HUDEP-2 (cell line): Measurements from ENCODE around the gene NDUFA11.

Experiments
- DNase-seq, 76 experiments: peaks; one replicate each; lab custom pipeline; 2025; ENCODE audit not compliant: unreplicated experiment in 76 of 76; lab: John Stamatoyannopoulos, UW

The NDUFA11 gene

DNA sequence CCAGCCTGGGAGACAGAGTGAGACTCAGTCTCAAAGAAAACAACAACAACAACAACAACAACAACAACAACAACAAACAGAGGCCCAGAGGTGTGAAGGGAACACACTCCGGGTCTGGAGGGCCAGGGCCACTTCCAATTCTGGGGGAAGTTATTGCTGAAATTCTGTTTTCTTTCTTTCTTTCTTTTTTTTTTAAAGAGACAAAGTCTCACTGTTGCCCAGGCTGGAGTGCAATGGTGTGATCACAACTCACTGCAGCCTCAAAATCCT, 7.0 kb upstream of the NDUFA11 start:
- DNase-seq: no peak

DNA sequence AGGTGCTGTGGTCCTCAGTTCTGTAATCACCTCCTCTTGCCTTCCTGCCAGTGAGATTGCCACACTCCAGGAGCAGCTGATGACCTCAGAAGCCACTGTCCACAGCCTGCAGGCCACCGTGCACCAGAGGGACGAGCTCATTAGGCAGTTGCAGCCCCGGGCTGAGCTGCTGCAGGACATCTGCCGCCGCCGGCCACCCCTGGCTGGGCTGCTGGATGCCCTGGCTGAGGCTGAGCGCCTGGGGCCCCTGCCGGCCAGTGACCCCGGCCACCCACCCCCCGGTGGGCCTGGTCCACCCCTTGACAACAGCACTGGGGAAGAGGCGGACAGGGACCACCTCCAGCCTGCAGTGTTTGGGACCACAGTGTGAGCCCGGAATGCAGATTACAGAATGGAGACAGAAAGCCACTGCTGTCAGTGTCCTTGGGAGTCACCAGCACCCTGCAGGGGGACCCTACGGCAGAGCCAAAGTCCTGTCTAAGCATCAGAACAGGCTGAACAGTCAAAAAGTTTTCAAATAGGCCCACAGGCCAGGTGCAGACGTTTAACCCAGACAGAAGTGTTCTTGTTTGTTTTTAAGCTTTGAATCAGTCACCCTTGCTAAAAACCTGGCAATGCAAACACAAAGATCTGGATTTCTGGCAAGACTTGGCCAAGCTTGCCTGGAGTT, 5.3 kb upstream of the NDUFA11 start:
- no peak for DNase-seq

DNA sequence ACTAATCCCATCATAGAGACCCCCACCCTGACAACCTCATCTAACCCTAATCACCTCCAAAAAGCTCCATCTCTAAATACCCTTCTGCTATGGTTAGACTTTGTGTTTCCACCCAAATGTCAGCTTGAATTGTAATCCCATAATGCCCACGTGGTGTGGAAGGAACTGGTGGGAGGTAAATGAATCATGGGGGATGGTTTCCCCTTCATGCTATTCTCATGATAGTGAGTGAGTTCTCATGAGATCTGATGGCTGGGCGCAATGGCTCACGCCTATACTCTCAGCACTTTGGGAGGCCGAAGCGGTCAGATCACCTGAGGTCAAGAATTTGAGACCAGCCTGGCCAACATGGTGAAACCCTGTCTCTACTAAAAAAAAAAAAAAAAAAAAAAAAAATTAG, 3.7 kb upstream of the NDUFA11 start:
- DNase-seq: no peak

DNA sequence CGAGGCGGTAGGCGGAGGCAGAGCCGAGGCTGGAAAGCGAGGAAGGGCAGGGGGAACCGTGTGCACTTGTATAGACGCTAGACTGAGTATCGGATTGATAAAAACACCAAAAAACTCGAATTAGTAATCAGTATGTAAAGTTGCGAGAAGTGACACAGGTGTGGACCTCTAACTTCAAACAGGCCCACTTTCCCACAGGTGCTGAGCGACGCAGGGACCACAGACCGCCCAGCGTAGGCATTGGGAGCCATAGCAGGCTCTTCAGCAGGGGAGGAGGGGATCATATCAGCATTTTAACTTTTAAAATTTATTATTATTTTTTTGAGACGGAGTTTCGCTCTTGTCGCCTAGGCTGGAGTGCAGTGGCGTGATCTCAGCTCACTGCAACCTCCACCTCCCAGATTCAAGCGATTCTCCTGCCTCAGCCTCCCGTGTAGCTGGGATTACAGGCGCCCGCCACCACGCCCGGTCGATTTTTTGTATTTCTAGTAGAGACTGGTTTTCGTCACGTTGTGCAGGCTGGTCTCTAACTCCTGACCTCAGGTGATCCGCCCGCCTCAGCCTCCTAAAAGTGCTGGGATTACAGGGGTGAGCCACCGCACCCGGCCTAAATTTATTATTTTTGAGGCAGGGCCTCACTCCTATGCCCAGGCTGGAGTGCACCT, 1.7 kb upstream of the NDUFA11 start:
- no peak for DNase-seq

DNA sequence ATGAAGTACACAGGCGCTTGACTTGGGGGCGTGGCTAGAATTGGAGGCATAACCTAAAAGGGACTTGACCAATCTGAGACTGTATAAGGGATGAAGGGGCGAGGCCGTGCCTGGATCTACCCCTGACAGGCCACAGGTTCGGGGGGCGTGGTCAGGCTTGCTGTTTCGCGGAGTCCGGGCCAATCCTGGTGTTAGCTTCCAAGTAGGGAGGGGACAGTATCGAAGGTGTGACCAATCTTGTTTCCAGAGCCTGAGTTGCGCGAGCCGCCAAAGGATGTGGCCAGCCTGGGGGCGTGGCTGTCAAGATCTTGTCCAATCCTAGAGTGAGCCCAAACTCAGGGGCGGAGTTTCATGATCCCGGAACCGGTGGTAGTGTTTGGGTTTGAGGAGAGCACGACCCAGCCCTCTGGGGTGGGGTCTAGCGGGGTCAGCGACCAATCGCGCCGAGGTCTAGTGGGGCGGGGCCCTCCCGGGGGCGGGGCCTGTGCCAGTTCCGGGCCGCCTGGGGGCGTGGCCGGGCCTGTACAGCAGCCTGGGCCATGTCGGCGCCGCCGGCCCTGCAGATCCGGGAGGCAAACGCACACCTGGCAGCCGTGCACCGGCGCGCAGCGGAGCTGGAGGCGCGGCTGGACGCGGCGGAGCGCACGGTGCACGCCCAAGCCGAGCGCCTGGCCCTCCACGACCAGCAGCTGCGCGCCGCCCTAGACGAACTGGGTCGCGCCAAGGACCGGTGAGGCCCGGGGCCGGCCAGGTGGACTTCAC, 943 bp upstream of the NDUFA11 start, which contains the start of gene VMAC:
TSS of gene VMAC (plus strand) at position 521 of the 762 bp plus-strand sequence. CDS start at position 540, 19 bp downstream.
- DNase-seq: peak in 75 of 76 experiments; percentile 100

DNA sequence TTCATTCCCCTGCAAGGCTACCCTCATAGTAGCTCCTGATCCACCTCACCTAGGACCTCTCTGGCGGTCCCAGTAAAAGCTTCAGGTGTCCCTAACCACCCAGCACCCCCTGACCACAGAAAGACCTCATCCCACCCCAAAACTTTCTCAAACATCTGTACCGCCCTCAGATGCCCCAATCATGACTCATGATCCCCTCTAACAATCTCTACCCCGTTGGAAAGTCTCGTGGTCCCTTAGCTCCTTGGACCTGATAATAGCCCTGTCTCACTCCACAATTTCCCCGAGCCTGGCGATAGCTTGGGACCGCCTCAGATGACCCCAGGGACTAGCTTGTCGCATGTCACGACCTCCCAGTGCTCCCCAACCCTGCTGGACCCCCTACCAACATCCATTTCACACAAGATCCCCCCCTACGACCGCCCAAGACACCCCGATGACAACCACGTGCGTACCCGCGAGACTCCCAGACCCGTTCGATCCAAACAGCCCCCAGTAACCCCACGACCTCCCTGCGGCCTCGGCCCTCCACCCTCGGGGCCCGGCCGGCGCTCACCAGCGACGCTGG, 450 bp downstream of the NDUFA11 start:
- DNase-seq: peak in 13 of 76 experiments; percentile 10 to 46 (median 27)

DNA sequence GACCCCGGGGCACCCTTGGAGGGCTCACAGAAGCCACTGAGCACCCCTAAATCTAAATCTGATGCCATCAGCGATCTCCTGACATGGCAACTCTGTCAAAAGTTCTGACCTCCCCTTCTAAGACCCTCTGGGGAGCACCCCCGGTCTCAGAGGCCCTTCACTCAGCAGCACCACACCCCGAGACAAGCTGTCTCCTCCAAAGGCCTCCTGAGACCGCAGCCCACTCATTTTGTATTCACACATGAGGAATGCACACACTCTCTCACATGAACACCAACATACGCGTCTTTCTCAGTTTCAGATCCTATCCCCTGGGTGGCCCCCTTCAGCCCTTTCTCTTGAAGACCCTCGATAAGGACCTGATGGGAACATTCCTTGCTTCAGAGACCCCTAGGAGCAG, 2.6 kb downstream of the NDUFA11 start:
- DNase-seq: no peak

DNA sequence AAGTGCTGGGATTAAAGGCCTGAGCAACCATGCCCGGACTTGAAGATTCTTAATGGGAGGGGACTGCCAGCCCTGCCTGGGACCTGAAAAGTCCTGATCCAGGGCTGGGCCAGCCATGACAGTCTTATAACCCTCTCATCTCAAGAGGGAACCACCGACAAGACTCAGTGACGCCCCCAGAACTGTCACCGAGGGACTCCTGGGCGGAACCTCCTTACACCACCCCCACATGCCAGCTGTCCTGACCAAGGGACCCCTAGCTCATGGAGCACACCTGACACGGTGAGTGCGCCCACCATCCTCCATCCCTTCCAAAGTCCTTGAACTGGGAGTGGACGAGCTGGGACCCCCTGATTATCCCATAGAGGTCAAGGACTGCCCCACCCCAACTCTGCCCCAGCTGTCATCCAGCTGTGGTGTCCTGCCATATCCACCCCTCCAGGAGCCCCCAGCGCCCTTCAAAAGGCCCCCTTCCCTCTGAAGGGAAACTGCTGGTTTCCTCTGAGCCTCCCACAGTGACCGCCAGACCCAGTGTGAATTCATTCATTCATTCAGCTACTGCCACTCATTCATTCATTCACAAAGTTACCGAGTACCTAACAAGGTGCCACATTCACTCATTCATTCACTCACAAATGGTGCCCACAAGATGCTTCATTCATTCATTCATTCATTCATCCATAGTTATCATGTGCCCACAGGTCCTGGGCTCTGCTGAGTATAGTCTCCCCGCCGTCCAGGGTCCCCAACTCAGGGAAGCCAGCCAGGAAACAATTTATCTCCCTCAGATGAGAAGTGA, 3.7 kb downstream of the NDUFA11 start:
- no peak for DNase-seq

DNA sequence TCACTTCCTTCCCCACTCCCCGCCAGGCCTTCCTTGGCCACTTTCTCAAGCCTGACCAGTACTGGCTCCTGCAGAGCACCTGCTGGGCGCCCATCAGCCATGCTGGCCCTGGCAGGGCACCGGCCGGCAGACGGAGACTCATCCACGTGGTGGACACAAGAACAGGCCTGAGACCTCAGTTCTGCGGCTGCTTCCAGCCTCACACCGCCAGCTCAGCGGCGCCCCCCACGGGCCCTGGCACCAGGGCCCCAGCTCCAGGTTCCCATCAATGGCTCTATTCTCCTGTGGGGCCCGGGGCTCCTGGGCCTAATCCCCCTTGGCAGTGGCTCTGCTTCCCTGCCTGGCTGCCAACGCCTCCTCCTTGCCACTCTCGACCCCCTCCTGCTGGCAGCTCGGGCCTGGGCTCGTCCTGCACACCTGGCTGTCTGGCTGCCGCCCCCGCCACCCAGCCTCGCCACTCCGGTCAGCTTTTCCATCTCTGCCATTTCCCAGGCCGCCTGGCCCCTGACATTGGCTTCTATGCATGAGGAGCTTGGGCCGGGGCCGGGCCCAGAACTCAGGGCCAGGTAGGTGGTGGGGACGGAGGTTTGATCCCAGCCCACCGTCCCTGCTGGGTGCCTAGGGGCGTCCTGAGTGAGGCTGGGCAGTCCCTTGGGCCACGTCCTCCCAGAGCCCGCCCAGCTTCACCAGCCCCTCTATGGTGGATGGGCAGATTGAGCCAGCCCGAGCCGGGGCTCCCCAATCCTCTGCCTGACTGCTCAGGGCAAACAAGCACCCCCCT, 6.2 kb downstream of the NDUFA11 start:
- no peak for DNase-seq

DNA sequence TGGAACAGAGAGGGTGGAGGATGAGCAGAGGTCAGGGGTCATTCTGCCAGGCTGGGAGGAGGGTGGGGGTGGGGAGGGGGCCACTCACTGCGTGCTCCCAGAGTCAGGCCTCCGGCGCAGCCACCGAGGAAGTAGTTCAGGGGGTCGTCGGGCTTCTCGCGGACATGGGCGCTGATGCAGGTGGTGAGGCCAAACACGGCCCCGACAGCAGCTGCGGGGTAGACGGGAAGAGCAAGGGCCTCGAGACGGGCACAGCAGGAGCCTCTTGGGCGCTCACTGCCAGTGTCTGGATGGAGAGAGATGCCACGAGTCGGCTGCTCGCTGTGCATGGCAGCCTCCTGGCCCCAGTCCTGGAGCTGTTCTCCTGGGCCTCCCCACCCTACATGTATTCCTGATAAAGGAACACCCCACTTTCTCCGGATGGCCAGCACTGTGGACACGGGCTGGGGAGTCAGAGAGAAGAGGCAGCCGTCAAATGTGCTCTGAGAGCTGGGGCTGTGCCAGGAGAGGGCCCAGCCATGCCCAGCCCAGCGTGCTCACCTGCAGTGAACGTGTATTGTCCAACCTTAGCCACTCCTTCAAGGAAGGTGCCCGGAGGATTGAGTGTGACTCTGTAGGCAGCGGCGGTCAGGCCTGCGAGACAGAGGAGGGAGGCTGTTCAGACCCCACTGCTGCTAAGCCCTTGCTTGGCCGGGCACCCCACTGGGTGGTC, 7.1 kb downstream of the NDUFA11 start:
- DNase-seq: no peak

DNA sequence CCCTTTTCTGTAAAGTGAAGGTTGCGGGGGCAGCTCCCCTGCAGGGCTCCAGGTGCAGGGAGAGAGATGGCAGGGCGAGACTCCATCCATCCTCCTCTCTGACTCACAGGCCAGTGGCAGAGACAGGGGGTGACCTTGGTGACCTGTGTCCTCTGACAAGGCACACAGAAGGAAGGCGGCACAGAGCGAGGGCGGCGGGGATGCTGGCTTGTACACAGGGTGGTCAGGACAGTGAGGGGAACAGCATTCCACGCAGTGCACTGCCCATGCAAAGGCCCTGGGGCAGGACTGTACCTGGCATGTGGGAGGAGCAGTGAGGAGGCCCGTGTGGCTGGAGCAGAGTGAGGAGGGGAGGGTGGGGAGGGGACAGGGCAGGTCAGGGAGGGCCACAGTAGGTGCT, 7.7 kb downstream of the NDUFA11 start:
- no peak for DNase-seq

DNA sequence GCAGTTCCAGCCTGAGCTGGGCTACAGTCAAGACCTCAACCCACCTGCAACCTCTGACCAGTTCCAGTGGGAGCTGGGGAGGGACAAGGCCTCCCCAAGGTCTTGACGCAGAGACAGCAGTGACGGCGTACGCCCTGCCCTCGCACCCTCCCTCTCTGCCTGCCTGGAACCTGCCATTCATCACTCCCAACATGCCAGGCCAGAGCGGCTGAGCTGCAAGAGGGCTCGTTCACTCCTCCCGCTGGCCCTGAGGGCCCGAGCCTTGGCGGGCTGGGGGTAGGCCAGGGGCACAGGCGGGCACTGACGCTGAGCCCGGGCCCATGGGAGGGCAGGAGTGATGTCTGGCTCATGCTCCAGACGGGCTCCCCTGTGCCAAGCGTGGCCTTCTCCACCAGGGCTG, 8.2 kb downstream of the NDUFA11 start:
- DNase-seq: no peak

DNA sequence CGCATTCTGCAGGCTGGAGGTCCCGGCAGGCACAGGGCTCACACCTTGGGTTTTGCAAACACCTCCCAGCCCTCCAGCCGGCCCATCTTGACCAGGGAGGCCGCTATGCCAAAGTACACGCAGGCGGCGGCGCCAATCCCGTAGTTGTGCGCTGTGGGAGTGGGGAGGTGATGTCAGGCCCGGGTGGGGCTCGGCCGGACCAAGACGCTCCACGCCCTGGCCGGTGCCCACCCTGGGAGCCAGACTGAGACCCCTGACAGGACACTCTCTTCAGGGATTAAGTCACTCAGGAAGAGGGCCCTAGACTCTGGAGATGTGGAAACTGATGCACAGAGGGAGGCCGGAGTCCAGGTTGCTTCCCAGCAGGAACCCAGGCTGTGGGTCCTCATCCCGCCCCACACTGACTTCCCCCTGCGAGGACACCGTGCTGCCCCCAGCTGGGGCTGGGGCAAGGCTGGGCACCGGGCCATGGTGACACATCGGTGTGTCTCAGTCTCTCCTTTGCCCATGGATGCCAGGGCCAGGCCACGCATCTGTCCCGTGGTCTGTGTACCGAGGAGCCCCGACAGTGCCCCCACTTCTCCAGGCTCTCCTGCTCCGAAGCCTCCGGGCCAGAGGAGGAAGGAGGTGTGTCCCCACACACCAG, 8.8 kb downstream of the NDUFA11 start:
- DNase-seq: peak in 3 of 76 experiments; percentile 16 to 25 (median 17)

DNA sequence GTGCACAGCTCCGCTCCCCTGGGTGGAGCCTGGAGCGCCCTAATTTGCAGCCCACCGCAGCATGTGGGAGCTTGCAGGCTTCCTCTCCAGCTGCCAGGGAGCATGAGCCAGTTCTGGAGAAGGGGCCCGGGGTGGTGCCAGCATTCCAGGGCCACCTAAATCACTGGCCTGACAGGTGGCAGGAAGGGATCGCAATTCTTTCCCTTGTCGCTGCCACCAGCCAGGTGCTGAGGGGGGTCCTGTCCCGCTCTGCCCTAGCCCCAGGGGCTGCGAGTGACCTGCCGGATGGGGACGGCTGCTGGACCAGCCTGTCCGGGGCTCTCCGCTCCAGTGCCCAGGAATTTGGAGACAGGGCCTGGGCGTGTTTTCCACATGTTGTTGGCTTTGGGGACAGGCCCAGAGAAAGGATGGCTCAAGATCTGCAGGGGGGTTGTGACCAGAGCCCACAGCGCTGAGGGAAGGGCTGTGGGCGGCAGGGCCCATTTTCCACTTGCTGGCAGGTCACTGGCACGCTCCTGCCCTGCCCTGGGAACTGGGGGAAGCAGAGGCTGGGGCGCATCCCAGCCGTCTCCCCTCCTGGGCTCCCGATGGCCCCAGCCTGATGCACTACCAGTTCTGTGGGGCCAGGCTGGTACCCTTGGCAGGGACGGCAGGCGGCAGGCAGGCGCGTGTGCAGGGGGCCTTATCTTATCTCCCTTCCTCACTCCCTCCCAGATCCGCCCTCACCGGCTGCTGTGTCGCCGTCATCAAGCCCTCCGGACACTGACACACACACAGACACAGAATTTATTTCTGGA, 9.5 kb downstream of the NDUFA11 start:
- DNase-seq: peak in 75 of 76 experiments; percentile 47 to 95 (median 89)

DNA sequence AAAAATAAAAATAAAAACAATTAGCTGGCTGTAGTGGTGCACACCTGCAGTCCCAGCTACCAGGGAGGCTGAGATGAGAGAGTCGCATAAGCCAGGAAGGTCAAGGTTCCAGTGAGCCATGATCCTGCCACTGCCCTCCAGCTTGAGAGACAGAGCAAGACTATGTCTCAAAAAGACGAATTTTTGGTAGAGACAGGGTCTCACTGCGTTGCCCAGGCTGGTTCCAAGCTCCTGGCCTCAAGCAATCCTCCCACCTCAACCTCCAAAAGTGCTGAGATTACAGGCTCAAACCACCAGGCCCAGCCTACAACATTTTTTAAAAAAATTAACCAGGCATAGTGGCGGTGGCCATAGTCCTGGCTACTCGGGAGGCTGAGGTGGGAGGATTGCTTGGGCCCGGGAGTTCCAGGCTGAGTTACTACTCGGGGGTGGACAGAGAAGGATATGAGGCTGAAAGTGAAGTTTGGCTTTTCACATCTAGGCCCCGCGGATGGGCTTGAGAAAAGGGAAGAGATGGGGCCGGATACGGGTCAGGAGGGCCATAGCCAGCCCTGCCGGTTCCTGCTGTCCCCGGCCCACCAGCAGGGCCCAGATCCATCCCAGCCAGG, 10.2 kb downstream of the NDUFA11 start:
- DNase-seq: no peak

DNA sequence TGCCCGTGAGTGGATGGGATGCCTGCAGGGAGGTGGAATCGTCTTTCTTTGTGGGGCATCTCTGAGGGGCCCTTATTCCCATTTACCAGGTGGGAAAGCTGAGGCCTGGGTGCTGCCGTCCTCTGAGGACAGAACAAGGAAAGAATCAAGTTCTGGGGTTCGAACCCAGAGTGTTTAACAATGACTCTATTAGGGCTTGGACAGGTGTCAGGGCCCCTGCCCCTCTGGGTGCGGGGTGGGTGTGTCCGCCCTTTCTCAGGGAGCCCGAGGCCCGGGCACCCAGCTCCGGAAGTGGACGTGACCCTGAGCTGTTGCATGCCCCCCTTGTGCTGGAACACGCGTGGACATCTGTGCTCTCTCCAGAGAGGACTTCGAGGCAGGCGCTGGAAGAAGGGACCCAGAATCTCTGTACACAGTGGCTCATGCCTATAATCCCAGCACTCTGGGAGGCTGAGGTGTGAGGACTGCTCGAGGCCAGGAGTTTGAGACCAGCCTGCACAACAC, 10.8 kb downstream of the NDUFA11 start:
- DNase-seq: peak in 1 of 76 experiments; percentile 14
